Measurements from ENCODE around the gene ACTN2. TPM values are rescaled to one million over a fixed set of nuclear protein-coding genes. Genes with fewer than 3 reads are reported as not detected.

The ACTN2 gene
- total RNA-seq, 1 donor from 2014 or later, result 10.5 TPM

- intact Hi-C loops (cut with DNase I), result no loop called here
- no peaks in the 10 kb centered on the region for H3K9me3 ChIP-seq
- TF ChIP-seq CTCF (IDR thresholded peaks at IDR 0.05), result no peak
- no peak overlapping the region for H3K4me3 ChIP-seq
- no peak for DNase-seq (ENCODE audit: low spot score in 2 of 2)
- no peaks in the 10 kb centered on the region for H3K27me3 ChIP-seq
- peaks cover 3 to 12% of the 10 kb centered on the region in 2 donors for H3K36me3 ChIP-seq
- H3K4me1 ChIP-seq, result no peaks in the 10 kb centered on the region
- no peak overlapping the region for H3K27ac ChIP-seq
Observed at GRCh38 chr1:236727521-236727920, 41.2 kb downstream of the ACTN2 start.

- no peak for DNase-seq (ENCODE audit: low spot score in 2 of 2)
- intact Hi-C loops (cut with DNase I), result no loop called here
- no peaks in the 10 kb centered on the region for H3K27me3 ChIP-seq
- H3K27ac ChIP-seq, result no peak overlapping the region
- no peaks in the 10 kb centered on the region for H3K4me1 ChIP-seq
- H3K9me3 ChIP-seq, result no peaks in the 10 kb centered on the region
- peaks cover 11 to 15% of the 10 kb centered on the region in 2 donors for H3K36me3 ChIP-seq
- no peak overlapping the region for H3K4me3 ChIP-seq
- no peak for TF ChIP-seq CTCF (IDR thresholded peaks at IDR 0.05)
Observed at GRCh38 chr1:236728752-236729151, 42.5 kb downstream of the ACTN2 start.

- intact Hi-C loops (cut with DNase I), result no loop called here
- no peak for TF ChIP-seq CTCF (IDR thresholded peaks at IDR 0.05)
- no peaks in the 10 kb centered on the region for H3K4me1 ChIP-seq
- DNase-seq (ENCODE audit: low spot score in 2 of 2), result no peak
- peaks cover 26 to 60% of the 10 kb centered on the region in 2 donors for H3K36me3 ChIP-seq
- no peaks in the 10 kb centered on the region for H3K27me3 ChIP-seq
- H3K27ac ChIP-seq, result no peak overlapping the region
- no peak overlapping the region for H3K4me3 ChIP-seq
- H3K9me3 ChIP-seq, result no peaks in the 10 kb centered on the region
Observed at GRCh38 chr1:236733653-236734052, 47.4 kb downstream of the ACTN2 start.

GRCh38 chr1:236734141-236734765, 48.0 kb downstream of the ACTN2 start:
- H3K4me3 ChIP-seq, result no peak overlapping the region
- TF ChIP-seq CTCF (IDR thresholded peaks at IDR 0.05), result no peak
- no peaks in the 10 kb centered on the region for H3K9me3 ChIP-seq
- H3K27me3 ChIP-seq, result no peaks in the 10 kb centered on the region
- H3K27ac ChIP-seq, result no peak overlapping the region
- intact Hi-C loops (cut with DNase I), result no loop called here
- H3K36me3 ChIP-seq, result peaks cover 32 to 61% of the 10 kb centered on the region in 2 donors
- H3K4me1 ChIP-seq, result no peaks in the 10 kb centered on the region
- no peak for DNase-seq (ENCODE audit: low spot score in 2 of 2)

- no peak for DNase-seq (ENCODE audit: low spot score in 2 of 2)
- H3K27me3 ChIP-seq, result no peaks in the 10 kb centered on the region
- H3K27ac ChIP-seq, result no peak overlapping the region
- H3K36me3 ChIP-seq, result peaks cover 47 to 79% of the 10 kb centered on the region in 2 donors
- H3K4me3 ChIP-seq, result no peak overlapping the region
- intact Hi-C loops (cut with DNase I), result no loop called here
- no peak for TF ChIP-seq CTCF (IDR thresholded peaks at IDR 0.05)
- H3K9me3 ChIP-seq, result no peaks in the 10 kb centered on the region
- no peaks in the 10 kb centered on the region for H3K4me1 ChIP-seq
Observed at GRCh38 chr1:236736761-236737160, 50.5 kb downstream of the ACTN2 start.

- Histone ChIP-seq H3K27me3 (no peaks in the 10 kb centered on the region), H3K9me3 (no peaks in the 10 kb centered on the region), H3K27ac (no peak overlapping the region), H3K36me3 (peaks cover 69 to 74% of the 10 kb centered on the region in 2 donors), H3K4me1 (no peaks in the 10 kb centered on the region), H3K4me3 (no peak overlapping the region)
- intact Hi-C loops (cut with DNase I), result no loop called here
- no peak for DNase-seq (ENCODE audit: low spot score in 2 of 2)
- TF ChIP-seq CTCF (IDR thresholded peaks at IDR 0.05), result no peak
Observed at GRCh38 chr1:236741753-236742152, 55.5 kb downstream of the ACTN2 start.

Measured in ascending aorta (tissue), 2 donors.